Superior temporal gyrus (tissue), 1 donor: Measurements from ENCODE around the gene ITGA2.

Source experiments
- DNase-seq: peaks from one replicate; pipeline ENCODE4 v3.0.0-alpha.2; 2016; ENCODE audit errors: extremely low spot score

The ITGA2 gene

GRCh38 chr5:53055365-53055764, 66.2 kb downstream of the ITGA2 start:
- DNase-seq: no peak

GRCh38 chr5:53059281-53059680, 70.1 kb downstream of the ITGA2 start:
- DNase-seq: no peak

GRCh38 chr5:53063176-53063575, 74.0 kb downstream of the ITGA2 start:
- no peak for DNase-seq

GRCh38 chr5:53063791-53064190, 74.6 kb downstream of the ITGA2 start:
- DNase-seq: no peak

- DNase-seq: no peak
Observed at GRCh38 chr5:53066088-53066487, 76.9 kb downstream of the ITGA2 start.

- DNase-seq: no peak
Observed at GRCh38 chr5:53067641-53068040, 78.5 kb downstream of the ITGA2 start.

GRCh38 chr5:53068291-53068836, 79.2 kb downstream of the ITGA2 start:
- no peak for DNase-seq

GRCh38 chr5:53069626-53070025, 80.5 kb downstream of the ITGA2 start:
- DNase-seq: no peak

- DNase-seq: no peak
Observed at GRCh38 chr5:53071298-53071697, 82.1 kb downstream of the ITGA2 start.

- DNase-seq: no peak
Observed at GRCh38 chr5:53071738-53072137, 82.6 kb downstream of the ITGA2 start.

- DNase-seq: no peak
Observed at GRCh38 chr5:53073348-53073747, 84.2 kb downstream of the ITGA2 start.

GRCh38 chr5:53076014-53076583, 86.9 kb downstream of the ITGA2 start:
- DNase-seq: no peak

- no peak for DNase-seq
Observed at GRCh38 chr5:53080271-53080670, 91.1 kb downstream of the ITGA2 start.

- no peak for DNase-seq
Observed at GRCh38 chr5:53083927-53084326, 94.8 kb downstream of the ITGA2 start.

GRCh38 chr5:53084546-53085255, 95.5 kb downstream of the ITGA2 start:
- DNase-seq: no peak

- no peak for DNase-seq
Observed at GRCh38 chr5:53087171-53087570, 98.0 kb downstream of the ITGA2 start.

- DNase-seq: peak; percentile 97
Observed at GRCh38 chr5:53087621-53088121, 98.5 kb downstream of the ITGA2 start.

GRCh38 chr5:53089481-53089991, 100.4 kb downstream of the ITGA2 start:
- DNase-seq: no peak

GRCh38 chr5:53090229-53090628, 101.1 kb downstream of the ITGA2 start:
- no peak for DNase-seq

GRCh38 chr5:53091289-53091688, 102.1 kb downstream of the ITGA2 start:
- no peak for DNase-seq

GRCh38 chr5:53092242-53092641, 103.1 kb downstream of the ITGA2 start:
- DNase-seq: no peak

GRCh38 chr5:53095217-53095616, 106.1 kb downstream of the ITGA2 start:
- DNase-seq: no peak

- peak; percentile 96 for DNase-seq
Observed at GRCh38 chr5:53095931-53096525, 106.9 kb downstream of the ITGA2 start.
